H4 (cell line): ENCODE data around the gene SPINK6. TPM values are rescaled to one million over a fixed set of nuclear protein-coding genes. Genes with fewer than 3 reads are reported as not detected.
A peak's percentile ranks its signal among the peaks of the same experiment; 100 is the strongest.

Experiments
- DNase-seq: peaks from one replicate; pipeline ENCODE4 v3.0.0-alpha.2; 2015; ENCODE audit warnings: low spot score
- total RNA-seq: library from RNA; depleted of rRNA; stranded (reverse); fragments of >200 nt; shearing (Covaris generic); gene quantifications from 2 replicates; pipeline ENCODE4 v1.2.3, GENCODE V29; 2014; rRNA removed

The SPINK6 gene
- total RNA-seq, result not detected in 2 replicates

- DNase-seq, result no peak
Measured at GRCh38 chr5:148202531-148203203, at the start of gene SPINK6. Gene SPINK6 (plus strand): TSS chr5:148203042. CDS start chr5:148203097, 55 bp downstream.

GRCh38 chr5:148156609-148157008, 46.2 kb upstream of the SPINK6 start:
- no peak for DNase-seq

GRCh38 chr5:148162038-148162437, 40.8 kb upstream of the SPINK6 start:
- DNase-seq, result no peak

DNA sequence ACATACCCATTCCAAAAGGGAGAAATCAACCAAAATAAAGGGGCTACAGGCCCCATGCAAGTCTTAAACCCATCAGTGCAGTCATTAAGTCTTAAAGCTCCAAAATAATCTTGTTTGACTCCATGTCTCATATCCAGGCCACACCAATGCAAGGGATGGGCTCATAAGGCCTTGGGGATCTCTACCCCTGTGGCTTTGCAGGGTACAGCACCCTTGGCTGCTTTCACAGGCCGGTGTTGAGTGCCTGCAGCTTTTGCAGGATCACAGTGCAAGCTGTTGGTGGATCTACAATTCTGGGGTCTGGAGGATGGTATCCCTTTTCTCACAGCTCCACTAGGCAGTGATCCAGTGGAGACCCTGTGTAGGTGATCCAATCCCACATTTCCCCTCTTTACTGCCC, 39.5 kb upstream of the SPINK6 start:
- no peak for DNase-seq

- no peak for DNase-seq
Measured at GRCh38 chr5:148166550-148167283, 36.1 kb upstream of the SPINK6 start.

DNA sequence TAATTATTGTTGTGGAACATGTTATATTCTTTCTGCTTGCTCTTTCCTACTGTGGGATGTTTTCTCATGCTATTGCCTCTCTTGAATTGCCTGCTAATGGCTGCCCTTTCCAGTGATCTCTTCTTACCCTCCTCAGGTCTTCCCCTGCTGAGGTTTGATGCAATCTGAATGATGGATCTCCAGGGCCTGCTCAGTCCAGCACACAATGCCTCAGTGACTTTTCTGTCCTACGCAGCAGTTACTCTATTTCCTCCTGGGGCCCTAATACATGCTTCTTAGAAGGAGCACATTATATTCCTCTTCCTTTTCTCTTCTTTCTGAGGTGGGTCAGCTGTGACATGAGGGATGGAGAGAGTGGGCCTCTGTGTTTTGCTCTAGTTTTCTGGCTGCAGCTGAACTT, 34.6 kb upstream of the SPINK6 start, which contains the start of gene SPINK14:
Gene SPINK14 (plus strand): TSS at position 301 of the 400 bp plus-strand sequence. CDS start 1,187 bp downstream, outside the sequence.
- no peak for DNase-seq

DNA sequence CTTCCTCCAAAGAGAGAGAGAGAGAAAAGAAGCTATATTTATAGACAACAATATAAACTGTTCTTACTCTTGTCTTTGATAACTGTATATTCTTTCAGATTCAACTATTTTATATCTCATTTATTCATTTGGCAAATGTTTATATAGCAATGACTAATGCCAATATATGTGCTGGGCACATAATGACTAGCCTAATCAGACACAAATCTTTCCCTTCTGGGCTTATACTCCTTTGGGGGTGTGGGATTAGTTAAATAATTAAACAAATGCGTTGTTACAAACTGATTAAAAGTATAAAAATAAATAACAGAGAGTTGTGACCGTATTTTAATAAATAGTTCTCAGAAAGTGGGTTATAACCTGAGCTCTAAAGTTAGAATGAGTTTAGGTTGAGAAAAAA, 30.5 kb upstream of the SPINK6 start:
- DNase-seq, result no peak

- no peak for DNase-seq
Measured at GRCh38 chr5:148176480-148176879, 26.4 kb upstream of the SPINK6 start.

GRCh38 chr5:148177207-148177606, 25.6 kb upstream of the SPINK6 start:
- DNase-seq, result no peak

DNA sequence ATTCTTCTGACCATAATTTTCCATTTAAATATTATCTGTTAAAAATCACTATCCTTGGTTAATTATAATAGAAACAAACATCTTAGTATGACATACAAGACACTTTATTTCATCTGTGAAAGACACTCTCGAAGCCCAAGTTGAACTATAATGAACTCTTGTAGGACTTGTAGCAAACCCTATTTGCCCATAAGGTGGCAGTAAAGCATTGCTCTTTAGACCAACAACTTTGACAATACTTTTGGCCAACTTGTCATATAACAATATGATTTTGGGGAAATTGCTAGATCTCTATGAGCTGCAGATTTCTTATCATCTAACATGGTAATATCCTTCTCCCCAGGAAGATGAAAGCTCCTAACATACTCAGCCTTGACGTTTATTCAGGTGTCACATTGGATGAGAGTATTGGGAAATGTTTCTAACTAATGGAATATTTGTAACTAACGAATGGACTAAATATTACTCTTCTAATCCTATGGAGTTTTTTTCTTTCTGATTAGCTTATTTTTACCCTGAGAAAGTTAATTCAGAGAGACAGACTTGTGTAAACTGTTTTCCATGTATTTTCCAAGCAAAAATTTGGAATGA, 23.5 kb upstream of the SPINK6 start:
- DNase-seq, result peak; percentile 53

DNA sequence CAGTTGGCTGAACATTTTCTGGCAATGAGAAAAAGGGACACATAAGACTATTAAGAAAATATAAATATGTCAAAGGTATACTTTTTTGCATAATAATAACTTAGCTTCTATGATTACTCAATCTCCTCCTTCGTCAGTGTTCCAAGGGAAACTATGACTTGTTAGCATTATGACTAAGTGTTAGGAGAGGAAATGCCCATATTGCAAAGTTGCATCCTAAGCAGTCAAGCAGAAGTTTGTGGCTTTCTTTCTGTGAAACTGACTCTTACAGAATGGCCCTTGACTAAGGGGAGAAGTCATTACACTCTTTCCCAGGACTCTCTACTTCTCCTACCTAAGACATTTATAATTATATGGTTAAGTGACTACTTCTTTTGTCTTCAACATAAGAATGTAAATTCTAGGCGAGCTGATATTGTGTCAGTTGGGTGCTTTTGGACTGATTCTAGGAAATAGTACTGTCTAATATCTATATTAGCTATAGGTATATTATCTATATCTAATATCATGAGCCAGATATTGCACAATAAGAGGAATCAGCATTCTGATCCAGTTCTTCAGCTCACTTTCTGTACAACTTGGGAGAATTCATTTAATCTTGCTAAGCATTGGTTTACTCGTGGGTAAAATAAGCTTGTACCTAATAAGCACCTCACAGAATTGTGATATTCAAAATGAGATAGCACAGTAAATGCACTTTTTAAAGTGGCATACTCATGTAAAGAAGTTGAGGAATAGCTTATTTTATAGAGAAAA, 16.4 kb upstream of the SPINK6 start:
- peak; percentile 6 for DNase-seq

GRCh38 chr5:148191010-148191409, 11.8 kb upstream of the SPINK6 start:
- no peak for DNase-seq

- DNase-seq, result no peak
Measured at GRCh38 chr5:148193202-148193601, 9.6 kb upstream of the SPINK6 start.

GRCh38 chr5:148201151-148201550, 1.7 kb upstream of the SPINK6 start:
- DNase-seq, result no peak

GRCh38 chr5:148205044-148205806, 2.4 kb downstream of the SPINK6 start:
- no peak for DNase-seq

- DNase-seq, result no peak
Measured at GRCh38 chr5:148205865-148206264, 3.0 kb downstream of the SPINK6 start.

- DNase-seq, result no peak
Measured at GRCh38 chr5:148206620-148207019, 3.8 kb downstream of the SPINK6 start.

GRCh38 chr5:148208226-148208625, 5.4 kb downstream of the SPINK6 start:
- DNase-seq, result no peak

GRCh38 chr5:148209151-148209770, 6.4 kb downstream of the SPINK6 start:
- no peak for DNase-seq

- DNase-seq, result no peak
Measured at GRCh38 chr5:148214665-148215185, 11.9 kb downstream of the SPINK6 start.

GRCh38 chr5:148221508-148221907, 18.7 kb downstream of the SPINK6 start:
- no peak for DNase-seq
